Ecto neural progenitor cell (in vitro differentiated cells): ENCODE data around the gene SLC35A2.

Experiments used
- DNase-seq: peaks from one replicate; pipeline ENCODE4 v3.0.0-alpha.2; 2018; ENCODE audit warnings: low spot score

The SLC35A2 gene

DNA sequence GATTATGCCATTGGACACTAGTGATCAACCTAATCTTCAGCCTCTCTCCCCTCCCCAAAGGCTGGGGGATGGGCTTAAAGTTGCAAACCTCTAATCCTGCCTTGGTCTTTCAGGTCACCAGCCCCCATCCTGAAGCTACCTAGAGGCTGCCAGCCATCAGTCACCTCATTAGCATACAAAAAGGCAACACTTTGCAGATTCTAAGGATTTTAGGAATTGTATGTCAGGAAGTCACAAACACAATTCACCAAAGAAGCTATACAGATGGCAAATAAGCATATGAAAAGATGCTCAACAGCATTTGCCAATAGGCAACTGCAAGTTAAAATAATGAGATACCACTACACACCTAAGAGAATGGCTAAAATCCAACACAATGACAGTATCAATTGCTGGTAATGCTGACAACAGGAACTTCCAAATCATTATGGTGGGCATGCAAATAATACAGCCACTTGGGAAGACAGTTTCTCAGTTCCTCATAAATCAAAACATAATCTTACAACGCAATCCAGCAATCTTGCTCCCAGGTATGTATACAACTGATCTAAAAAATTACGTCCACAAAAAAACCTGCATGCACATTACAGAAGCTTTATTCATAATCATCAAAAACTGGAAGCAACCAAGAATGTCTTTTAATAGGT, 16.4 kb upstream of the SLC35A2 start:
- no peak for DNase-seq

DNA sequence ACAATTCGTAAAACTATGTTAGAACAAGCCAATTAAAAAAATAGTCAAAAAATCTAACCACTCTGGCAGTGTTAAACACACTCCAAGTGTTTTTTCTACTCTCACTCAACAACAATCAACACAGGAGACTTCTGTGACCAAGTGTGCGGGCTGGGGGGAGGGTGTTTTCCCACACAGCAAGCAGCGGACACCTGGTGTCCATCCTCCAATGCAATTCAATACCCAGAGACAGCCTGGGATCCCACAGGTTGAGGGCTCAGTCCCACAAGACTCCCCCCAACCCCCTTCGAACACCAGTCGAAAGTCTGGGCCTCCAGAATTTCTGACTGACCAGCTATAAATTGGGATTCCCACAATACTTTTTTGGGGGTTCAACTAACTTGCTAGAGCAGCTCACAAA, 15.7 kb upstream of the SLC35A2 start:
- no peak for DNase-seq

DNA sequence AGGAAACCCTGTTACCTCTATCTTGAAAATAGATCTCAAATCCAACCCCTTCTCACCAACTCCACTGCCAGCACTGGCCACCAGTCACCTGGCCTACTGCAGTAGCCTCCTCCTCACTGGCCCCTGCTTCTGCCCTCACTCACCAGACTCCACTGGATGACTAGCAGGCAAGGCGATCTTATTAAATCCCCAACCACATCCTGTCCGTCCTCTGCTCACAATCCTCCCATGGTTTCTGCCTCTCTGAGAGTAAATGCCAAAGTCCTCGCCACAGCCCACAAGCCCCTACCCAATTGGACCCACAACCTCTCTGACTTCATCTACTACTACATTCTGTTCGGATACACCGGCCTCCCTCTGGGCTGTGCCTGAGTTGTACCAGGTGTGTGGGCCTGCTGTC, 12.8 kb upstream of the SLC35A2 start:
- no peak for DNase-seq

DNA sequence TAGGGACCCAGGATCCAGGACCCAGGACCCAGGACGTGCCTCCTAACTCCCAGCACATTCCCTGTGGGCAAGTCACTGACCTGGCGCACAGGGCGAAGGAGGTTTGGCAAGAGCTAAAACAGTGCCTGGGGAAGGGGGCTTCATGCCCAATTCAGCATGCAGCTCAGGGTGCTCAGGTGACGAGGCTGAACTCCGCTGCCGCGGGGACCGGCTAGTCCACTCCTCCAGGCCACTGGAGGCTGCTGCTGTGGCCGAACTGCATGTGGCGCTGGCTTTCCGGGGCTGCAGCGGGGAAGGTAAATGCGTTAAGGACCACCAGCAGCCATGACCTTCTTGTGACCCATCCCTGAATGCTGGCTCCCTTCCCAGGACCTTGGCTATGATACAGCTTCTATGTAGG, 12.3 kb upstream of the SLC35A2 start:
- no peak for DNase-seq

DNA sequence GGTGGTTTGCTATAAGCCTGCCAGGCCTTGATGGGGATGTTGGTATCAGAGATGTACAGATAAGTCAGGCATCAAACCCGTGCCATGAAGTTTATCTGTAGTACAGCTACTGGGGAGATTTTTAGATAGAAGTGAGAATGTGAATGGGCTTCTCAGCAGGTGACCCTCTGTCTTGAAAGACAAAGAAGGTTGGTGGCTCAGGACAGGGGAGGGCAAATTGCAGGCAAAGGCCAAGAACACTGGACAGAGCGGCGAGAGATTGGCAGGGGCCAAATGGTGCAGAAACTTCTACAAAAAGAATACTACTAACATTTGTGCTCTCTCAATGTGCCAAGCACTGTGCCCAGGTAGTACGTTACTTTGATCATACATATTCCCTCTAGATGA, 9.3 kb upstream of the SLC35A2 start:
- no peak for DNase-seq

DNA sequence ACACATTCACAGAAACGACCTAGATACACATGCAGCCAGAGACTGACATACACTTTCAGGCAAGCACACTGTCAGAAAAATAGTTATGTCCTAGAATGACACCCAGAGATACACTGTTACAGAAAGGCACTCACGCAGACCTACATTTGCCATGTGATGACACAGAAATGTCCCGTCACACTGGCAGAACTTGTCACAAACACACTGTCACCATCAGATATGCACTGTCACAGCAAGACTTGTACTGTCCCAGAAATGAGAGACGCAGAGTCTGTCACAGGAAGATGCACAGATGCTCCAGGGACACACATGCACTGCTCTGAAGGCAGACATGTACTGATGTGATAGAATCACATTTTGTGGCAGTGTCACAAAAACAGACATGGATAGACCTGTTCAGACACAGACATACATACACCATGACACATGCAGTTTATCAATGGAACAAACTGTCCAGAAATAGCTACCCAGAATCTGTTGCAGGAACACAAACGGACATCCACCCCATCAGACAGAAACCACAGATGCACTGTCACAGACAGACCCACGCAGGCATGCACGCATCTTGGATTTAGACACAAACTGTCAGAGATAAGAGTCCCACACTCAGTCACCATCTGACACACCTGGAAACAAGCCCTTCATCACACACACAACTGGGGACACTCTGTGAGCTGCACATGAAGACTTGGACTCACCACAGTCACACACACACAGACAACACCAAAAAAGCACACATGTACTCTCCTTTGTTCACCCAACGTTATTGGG, 8.7 kb upstream of the SLC35A2 start:
- DNase-seq = no peak

DNA sequence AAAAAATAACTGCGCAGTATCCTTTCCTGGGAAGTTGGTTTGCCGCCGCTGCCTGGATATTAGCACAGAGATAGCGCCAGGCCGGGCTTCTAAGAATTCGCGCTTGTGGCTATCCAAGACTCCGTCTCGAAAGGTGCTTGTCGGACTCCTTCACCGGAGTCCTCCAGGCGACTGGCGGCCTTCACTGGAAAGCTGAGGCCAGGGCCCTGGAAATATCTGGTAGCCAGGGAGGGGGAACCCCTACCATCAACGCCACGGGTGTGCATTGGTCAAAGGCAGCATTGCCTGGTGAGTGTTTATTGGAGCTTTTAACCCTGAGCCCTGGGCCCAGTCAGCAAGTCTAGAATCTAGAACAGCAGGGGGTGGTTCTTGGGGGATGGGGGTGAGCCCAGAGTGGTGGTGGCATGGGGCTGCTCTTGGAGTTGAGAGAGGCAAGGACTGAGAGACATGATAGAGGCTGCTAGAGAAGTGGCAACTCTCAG, 8.0 kb upstream of the SLC35A2 start:
- no peak for DNase-seq

DNA sequence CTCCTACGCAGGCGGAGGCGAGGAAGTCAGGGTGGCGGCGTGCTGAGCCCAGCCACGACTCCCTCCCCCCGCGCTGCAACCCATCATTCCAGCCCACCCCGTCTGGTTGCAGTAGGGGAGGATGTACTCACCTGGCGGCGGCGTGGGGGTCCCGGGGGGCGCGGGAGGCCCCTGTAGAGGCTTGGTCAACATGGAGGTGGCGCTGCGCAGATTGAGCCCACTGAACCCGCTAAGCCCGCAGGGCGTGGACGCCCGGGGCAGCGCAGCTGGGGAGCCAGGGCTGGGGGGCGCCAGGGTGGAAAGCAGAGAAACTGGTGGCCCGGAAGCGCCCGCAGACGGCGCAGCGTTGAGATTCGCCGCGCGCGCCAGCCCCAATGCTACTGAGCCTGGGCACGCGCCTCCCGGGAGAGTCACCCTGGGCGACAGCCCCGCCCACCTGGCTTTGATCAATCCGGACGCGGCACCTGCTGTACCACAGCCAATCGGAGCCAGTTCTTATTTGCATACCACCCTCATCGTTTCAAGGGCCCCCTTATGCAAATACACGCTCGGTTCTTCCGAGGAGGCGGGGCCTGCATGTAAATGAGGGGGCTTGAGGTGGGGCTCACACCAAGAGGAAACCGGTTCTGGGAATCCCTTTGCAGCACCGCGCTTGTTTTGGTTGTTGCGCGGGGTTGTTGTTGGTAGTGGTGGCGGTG, 7.3 kb upstream of the SLC35A2 start, which contains the start of gene PIM2:
Gene PIM2 (minus strand): TSS at position 382 of the 698 bp plus-strand sequence. CDS start 190 bp downstream, at position 192.
- DNase-seq = peak; percentile 92

DNA sequence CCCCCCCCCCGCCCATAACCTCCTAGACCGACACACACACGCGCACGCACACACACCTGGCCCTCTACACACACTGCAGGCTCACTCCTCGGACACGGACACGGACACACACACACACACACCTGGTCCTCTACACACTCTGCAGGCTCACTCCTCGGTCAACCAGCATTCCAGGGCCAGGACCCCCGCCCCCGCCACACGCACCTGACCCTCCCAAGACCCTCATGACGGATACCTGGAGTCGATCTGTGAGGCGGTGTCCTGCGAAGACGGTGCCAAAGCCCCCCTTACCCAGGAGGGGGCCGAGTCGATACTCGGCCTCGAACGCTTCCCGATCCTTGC, 6.8 kb upstream of the SLC35A2 start:
- DNase-seq = peak; percentile 52

DNA sequence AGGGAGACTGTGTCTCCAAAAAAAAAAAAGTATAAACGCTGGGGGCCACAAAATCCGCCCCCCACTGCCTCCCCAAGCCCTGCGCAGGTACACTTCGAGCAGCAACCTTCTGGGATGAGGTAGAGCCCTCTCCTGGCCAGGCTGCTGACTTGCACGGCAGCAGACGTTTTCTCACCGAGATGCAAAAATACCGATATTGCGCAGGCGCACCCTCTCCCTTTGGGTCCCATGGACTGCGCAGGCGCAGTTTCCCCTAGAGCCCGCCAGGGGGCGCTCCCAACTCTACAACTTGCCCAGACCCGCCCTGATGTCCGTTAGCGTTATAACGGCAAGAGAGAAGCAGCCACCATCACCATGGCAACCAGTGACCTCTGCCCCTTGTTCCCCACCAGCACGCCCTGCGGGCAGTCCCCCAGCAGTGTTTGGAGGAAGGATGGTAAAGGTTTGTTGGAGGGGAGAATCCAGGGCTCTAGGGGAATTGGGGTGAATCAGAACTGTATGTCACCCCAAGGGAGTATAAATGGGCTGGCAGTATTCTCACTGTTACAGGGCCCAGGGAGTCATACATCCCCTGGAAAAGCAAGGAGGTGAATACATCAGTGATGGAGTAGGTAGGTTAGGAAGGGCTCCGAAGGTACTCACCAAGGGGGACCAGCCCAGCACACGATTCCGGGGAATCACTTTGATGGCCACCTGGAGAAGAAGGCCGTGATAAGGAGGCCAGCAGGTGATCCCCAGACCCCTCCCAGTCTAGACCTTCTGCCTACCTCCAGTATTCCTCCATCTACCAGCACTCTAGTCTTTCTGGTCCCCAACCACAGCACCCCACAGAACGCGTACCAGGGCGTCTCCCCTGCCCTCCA, 5.9 kb upstream of the SLC35A2 start:
- DNase-seq = peak; percentile 94

DNA sequence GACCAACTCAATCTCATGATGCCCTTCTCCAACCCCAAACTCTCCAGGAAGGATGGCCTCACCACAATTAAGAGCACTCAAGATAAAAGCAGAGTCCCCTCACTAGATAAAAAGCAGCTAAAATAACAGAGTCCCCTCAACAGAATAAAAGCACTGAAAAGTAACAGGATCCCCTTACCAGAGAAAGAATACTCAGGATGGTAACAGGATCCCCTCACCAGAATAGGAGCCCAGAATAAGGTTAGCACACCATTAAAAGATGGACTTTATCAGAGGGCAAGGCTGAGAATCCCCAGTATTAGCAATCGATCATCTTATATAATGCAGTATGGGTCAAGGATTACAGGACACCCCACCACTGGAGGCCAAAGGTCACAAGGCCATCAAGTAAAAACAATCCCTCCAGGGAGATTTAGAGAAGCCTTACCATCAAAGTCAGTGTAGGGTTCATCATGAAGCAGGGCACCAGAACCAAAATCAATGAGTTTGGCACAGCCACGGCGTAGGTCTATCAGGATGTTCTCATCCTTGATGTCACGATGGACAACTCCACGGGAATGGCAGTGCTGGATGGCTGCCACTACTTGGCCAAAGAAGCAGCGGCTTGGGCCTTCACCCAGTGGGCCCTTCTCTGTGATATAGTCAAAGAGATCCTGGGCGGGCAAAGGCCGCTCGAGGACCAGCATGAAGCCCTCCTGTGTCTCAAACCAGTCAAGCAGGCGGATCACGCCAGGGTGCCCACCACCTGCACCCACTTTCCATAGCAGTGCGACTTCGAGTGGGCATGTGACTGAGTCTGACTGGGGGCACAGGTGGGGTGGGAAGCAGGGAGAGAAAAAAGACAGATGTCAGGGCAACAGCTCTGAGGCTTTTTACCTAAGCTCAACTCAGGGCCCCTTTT, 3.4 kb upstream of the SLC35A2 start:
- no peak for DNase-seq

DNA sequence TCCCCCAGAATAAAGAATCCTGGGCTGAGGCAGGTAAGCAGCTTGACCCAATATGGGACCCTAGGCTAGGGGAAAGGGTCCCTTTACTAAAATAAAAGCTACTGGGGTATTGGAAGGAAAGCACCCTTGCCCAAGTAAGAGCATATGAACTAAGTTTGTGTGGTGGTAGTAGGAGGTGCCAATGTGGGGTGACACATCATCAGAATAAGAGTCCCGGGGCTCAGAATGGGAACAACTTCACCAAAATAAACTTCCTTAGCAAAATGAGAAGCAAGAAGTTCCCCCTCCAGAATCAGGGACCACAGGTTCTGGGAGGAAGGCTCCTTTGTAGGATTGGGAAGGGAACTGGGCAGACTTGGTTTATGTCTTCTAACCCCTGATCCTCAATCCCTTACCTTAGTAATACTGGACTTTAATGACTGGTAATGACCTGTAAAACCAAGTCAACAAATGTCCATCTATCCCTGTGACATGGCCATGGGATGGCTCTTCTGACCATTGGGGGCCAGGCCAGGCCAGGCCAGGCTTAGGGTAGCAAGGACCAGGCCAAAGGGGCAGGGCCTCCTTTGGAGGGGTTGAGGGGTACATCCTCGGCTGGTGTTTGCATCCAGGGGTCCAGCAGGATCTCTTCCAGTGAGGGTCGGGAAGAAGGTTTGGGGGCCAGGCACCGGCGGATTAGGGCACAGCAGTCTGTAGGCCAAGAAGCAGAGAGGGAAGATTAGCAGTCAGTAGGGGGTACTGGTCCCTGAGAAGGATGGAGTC, 2.3 kb upstream of the SLC35A2 start:
- no peak for DNase-seq

DNA sequence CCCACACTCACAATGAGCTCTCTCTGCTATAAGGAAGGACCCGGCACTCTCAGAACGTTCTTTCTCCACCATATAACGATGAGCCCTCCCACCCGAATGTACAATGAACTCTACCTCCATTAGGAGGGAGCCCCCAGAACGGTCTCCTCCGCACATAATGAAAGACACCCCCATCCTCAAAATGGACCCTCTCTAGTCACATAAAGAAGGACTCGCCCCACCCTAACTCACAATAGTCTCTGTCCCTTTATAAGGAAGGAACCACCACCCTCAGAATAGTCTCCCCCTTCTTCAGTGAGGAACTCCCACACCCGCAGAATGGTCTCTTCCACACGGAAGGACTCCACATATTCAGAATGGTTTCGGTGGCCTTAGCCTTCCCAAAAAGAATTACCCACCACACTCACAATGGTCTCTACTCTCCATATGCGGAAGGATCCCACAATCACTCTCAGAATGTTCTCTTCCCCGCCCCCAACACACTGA, 477 bp downstream of the SLC35A2 start:
- DNase-seq = no peak

DNA sequence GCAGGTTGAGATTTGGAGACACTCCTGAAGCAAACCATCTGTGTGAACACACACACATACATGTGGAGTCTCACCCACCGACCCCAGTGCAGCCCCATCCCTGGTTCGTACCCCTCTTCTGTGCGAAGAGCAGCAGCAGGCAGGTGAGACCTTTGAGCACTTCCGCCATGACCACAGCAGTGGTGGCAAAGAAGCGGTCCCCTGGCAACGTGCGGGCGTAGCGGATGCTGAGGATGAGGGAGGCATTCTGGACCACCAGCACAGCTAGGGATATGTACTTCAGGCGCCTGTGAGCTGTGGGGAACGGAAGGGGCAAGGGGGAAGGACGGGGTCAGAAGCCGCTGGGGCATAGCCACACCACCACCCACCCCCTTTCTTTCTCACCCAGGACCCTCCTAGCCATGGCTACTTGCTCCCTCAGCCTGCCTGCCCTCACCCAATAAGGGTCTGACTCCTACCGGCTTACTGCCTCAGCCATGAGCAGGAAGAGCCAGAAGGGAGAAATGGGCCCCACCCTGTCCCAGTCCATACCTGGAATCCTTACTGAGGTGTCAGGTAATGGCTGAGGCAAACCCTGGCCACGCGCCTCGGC, 1.6 kb downstream of the SLC35A2 start:
- DNase-seq = no peak

DNA sequence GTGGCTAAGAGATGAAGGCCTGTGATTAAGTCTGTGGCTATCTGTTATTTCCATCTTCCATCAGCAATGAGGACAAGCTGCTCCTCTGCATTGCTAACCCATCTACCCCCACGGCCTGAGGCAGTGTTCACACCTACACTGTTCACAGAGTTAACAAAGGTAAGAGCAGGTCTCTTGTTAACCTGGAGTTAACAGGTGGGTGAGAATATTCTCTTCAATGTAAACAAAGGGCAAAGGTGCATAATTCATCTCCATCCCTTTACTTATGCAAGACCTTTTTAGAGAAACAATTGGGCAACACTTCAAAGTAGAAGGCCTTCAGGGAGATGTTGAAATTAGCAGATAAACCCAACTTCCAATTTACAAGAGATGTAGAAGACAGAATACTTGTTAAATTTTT, 2.8 kb downstream of the SLC35A2 start:
- DNase-seq = no peak

DNA sequence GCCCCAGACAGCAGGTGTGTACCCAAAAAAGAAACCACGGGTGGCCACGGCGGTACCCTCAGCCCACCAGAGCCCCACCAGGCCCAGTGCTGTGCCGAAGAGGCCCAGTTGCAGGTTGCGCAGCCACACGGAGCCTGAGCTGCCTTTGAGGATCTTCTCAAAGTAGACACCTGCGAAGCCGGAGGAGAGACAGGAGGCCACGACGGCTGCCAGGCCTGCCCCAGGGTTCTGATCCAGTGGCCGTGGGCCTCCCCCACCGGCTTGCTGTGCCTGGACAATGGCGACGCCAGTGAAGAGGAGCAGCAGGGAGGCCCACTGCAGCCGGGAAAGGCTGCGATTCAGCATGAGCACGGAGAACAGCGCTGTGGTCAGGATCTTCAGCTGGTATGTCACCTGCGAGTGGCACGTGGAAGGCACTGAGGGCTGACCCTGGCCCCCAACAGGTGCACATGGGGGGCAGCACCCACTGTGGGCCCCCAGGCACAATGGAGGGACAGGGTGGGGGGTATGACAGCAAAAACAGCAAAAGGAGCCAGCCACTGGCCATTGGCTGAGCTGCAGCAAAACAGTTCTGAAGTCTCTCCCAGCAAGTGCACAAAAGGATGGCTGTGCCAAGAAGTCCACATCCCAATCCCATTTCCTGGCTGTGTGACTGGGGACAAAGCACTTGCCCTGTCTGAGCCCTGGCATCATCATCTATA, 6.2 kb downstream of the SLC35A2 start:
- DNase-seq = no peak

DNA sequence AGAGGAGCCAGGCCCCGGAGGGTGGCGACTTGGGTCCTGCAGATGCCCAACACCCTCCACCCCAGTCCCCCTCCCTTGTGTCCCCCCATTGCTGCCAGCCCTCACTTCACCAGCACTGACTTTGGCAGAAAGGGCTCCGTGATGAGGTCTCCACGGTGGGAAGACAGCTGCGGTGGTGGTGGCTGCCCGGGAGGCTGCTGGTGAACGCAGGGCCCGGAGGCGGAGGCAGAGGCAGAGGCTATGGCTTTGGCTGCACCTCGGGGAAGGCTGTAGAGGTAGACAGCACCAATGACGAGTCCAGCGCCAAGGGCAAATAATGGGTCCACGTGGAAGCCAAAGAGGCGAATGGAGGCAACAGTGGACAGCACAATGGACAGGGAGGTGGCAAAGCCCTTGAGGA, 6.8 kb downstream of the SLC35A2 start:
- no peak for DNase-seq

DNA sequence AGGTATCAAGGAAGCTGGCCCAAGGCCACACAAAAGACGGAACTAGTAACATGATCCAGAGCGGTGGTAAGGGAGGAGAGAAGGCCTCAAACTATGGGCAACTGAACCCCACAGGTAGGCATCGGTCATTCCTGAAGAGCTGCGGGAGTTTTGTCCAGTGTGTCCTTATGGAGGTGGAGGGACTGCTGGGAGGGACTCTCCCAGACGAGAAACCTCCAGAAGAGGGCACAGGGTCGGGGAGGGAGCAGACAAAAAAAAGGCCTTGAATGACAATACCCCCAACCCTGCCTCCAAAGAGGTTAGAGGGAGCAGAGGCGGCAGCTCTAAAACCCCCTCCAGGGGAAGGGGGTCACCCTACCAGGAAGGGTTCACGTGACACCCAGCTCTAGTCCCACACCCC, 7.3 kb downstream of the SLC35A2 start:
- no peak for DNase-seq

DNA sequence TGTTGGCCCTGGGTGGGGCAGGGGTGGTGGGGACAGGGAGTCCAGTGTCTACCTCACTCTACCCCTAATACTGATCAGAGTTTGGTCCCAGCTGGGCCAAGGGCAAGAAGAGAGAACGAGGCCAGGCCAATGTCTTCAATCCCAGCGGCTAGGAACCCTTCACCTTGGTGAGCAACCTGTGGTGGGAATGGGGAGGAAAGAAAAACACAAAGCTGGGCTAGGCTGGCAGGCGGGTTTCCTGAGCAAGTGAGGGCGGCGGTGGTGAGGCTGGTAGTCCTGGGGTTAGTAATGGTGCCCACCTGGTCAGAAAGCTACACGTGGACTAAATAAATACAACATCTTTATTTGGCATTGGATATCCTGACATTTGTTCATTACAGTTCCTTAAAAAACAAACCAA, 8.2 kb downstream of the SLC35A2 start:
- no peak for DNase-seq
